ENCODE measurements around the gene LIF. TPM values are rescaled to one million over a fixed set of nuclear protein-coding genes. Genes with fewer than 3 reads are reported as not detected.

The LIF gene
- total RNA-seq, 1 experiment from 2014 or later, result 73.5 TPM

DNA sequence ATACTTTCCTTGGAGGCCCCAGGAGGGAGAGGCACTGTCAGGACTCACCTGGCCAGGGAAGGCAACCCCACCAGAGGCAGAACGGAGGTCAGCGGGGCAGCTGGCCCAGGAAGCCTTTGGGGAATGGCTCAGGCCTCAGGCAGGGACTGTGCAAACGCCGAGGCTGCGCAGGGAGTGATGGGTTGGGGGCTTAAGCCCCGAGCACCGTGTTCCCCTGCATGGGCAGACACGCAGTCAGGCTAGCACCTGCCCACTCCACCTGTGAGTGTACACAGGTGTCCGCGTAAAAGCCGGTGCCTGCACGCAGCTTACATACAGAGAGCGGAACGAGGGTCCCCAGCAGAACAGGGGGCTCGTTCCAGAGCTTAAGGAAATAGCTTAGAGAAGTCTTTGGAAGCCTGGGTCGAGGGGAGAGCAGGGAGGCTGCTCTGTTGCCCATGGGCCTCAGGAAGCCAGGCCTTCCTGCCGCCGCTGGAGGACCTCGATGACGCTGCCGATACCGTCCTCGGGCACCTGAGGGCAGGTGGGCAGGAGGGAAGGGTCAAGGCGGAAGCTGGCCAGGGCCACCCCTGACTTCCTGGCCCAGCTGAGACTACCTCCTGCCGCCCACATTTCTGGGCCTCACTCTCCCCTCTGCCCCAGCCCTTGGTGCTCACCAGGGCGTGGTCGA, 38.8 kb upstream of the LIF start:
- DNase-seq (ENCODE audit: extremely low read depth, low read depth), result no peak

DNA sequence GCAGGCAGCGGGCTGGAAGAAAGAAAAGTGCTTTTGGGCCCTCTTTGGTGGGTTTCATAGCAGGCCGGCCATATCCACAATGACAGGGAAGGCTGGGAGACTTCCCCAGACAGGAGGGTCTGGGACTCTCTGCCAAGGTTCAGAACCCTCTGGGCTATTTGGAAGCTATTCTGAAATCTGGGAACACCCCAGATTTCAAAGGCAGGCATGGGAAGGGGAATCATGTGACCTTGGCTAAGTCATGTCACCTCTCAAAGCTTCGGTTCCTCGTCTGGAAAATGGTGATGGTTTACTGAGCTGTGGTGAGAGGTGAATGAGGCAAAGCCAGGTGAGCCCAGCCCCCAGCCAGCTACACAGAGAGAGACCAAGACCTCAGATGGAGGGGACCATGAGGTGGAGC, 38.1 kb upstream of the LIF start:
- no peak for DNase-seq (ENCODE audit: extremely low read depth, low read depth)

DNA sequence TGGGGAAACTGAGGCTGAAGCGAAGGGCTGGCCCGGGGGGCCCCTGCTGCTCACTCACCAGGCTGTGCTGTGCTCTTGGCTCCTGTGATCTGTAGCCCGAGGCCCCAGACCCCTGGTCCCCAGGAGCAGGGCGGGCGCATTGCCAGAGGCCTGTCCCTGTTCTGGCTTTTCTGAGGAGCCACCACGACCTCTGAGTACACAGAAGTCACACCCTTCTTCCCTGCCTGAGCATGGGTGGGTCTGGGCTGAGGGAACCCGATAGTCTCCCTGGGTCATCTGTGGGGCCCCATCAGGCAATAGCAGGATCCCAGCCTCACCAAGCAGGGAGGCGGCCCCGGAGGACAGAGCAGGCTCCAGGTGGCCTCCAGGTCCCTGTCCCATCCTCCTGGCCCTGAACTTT, 37.6 kb upstream of the LIF start:
- DNase-seq (ENCODE audit: extremely low read depth, low read depth), result no peak

DNA sequence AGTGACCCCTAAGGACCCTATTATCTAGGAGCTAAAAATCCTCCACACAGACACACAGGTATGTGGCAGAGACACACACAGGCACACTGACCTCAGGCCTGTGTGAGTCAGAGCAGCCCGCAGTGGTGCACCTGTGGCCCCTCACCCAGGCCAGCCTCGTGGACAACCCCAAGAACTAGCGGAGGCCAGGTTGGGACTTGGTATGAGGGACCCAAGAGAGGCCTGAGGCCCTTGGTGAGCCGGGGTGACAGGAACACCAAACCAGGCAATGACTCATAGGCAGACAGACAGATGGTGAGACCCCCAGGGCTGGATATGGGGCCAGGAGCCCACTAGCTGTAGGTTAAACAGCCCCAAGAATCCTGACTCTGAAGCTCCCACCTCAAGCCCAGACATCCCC, 36.8 kb upstream of the LIF start:
- DNase-seq (ENCODE audit: extremely low read depth, low read depth), result no peak

DNA sequence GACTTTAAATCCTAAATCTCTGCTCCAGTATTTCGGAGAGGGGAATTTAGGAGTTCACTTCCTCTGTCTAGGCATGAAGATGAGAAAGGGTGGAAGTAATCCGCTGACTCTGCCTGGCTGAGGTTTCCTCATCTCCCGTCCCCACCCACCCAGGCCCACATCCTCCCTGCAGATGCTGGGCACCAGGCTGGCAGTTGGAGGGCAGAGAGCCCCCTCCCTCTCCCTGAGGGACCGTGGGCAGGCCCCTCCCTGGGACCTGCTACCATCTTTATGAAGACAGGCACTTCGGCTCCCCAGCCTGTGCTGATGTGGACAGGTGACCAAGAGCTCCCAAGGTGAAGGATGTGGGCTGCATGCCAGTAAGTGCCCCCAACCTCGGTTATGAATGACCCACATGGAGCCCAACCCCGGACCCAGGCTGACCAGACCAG, 36.1 kb upstream of the LIF start:
- DNase-seq (ENCODE audit: extremely low read depth, low read depth), result no peak

DNA sequence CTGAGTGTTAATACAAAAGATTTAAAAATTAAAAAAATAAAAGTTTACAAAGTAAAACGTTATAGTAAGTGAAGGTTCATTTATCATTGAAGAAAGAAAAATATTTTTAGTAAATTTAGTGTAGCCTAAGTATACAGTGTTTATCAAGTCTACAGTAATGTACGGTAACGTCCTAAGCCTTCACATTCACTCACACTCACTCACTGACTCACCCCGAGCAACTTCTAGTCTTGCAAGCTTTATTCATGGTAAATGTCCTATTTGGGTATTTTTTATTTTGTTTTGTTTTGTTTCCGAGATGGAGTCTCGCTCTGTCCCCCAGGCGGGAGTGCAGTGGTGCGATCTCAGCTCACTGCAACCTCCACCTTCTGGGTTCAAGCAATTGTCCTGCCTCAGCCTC, 33.9 kb upstream of the LIF start:
- no peak for DNase-seq (ENCODE audit: extremely low read depth, low read depth)

DNA sequence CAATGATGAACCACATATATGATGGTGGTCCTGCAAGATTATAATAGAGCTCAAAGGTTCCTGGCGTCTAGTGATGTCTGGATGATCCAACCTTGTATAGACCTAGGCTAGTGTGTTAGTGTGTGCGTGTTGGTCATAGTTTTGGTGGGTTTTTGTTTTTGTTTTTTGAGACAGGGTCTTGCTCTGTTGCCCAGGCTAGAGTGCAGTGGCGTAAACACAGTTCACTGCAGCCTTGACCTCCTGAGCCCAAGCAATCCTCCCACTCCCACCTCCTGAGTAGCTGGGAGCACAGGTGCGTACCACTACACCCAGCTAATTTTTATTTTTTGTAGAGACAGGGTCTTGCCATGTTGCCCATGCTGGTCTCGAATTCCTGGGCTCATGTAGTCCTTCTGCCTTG, 33.4 kb upstream of the LIF start:
- no peak for DNase-seq (ENCODE audit: extremely low read depth, low read depth)

DNA sequence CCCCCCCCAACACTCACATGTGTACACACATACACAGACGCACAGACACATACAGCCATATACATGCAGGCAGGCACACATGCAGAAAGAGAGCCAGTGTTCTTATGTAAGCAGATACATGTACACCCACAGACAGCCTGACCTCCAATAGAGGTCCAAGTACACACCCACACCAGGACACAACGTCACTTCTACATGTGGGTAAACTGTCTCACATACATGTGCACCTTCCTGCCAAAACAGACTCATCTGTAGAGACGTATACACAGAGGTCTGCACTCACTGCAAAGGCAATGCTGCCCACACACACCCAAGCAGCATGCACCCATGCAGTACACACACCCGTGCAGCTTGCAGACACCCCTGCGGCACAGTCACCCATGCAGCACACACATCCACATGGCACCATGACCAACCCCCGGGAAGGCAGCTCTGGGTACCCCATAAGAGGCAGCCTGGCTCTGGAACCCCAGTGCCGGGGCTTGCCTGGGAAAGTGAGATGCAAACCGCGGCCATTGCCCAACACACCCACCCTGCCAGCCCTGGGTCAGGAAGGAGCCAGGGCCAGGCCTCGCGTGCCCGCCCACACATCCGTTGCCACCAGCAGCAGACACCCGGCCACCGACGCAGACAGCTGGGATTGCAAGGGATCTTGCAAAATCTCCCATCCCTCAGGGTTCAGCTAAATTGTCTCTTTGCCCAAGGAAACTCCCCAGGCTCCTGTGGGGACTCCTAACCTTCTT, 32.7 kb upstream of the LIF start:
- no peak for DNase-seq (ENCODE audit: extremely low read depth, low read depth)

DNA sequence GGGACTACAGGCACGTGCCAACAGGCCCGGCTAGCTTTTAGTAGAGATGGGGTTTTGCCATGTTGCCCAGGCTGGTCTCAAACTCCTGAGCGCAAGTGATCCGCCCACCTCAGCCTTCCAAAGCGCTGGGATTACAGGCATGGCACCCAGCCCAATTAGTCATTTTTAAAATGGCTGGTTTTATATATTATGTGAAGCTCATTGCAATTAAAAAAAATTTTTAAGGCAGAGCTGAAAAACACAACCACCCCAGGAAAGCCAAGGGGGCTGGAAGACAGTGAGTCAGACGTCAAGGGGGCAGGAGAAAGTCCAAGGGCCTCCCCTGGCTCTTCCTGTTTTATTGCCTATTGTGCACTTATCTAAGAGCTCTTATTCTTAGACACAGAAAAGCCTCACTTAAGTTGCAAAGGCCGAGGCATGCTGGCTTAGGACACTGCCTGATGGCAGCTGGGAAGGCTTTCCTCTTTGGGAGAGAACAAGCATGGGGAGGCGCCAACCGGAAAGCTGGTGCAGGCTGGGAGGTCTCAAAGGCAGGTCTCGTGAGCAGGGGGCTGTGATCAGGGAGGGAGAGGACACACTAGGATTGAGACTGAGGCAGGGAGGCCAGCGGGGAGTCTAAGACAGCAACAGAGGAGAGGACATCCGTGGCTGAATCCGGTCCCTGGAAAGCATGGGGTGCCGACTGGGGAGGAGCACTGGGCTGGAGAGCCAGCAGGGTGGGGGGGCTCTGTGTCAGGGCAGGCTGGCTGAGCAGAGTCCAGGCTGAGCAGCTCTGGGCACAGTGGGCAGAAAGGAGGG, 31.2 kb upstream of the LIF start:
- DNase-seq (ENCODE audit: extremely low read depth, low read depth), result no peak

DNA sequence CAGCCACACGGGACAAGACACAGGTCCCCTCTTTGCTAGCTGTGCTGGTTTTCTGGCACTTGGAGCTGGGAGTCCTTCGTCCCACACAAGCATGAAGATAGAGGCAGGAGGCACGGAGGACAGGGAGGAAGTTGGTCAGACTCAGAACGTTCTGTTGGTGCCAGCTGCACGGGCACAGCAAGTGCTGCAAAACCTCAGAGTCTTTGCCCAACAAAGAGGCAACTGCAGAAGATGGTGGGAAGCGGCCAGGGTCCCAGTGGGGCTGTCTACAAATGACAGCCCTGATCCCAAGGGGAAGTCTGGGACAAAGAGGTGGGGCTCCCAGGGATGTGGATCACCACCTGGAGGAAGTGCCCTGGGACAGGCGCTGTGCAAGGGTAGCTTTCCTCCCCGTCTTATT, 29.5 kb upstream of the LIF start:
- no peak for DNase-seq (ENCODE audit: extremely low read depth, low read depth)

DNA sequence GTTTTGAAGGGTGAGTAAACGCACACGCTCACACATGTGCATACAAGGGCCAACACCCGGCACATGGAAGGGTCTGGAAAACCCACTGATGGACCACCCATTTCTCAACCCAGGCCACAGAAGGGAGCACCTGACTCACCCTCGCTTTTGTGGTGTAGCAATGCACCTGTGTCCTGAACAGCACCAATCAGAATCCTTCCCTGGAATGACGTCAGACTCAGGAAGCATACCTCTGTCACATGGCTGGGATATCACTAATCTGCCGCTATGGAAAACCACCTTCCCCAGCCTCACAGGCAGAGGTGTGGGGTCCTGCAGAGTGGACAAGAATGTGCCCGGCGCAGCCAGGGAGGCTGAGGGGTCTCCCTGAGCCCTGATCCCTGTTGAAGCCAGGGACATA, 29.1 kb upstream of the LIF start:
- DNase-seq (ENCODE audit: extremely low read depth, low read depth), result no peak

DNA sequence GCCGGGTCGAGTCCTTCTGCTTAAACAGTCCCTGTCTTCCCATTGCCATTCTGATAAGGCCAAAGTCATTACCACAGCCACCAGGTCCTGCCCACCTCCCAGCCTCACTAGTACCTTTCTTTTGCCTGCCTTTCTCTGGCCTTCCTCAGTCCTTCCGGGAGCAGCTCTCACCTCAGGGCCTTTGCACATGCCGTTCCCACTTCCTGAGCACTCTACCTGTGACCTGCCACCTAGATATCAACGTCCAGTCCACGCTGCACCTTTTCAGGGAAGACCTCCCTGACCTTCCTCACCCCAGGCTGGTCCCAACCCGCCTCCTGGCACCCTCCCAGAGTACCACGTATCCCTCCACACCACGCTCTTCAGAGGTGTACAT, 27.9 kb upstream of the LIF start:
- no peak for DNase-seq (ENCODE audit: extremely low read depth, low read depth)

DNA sequence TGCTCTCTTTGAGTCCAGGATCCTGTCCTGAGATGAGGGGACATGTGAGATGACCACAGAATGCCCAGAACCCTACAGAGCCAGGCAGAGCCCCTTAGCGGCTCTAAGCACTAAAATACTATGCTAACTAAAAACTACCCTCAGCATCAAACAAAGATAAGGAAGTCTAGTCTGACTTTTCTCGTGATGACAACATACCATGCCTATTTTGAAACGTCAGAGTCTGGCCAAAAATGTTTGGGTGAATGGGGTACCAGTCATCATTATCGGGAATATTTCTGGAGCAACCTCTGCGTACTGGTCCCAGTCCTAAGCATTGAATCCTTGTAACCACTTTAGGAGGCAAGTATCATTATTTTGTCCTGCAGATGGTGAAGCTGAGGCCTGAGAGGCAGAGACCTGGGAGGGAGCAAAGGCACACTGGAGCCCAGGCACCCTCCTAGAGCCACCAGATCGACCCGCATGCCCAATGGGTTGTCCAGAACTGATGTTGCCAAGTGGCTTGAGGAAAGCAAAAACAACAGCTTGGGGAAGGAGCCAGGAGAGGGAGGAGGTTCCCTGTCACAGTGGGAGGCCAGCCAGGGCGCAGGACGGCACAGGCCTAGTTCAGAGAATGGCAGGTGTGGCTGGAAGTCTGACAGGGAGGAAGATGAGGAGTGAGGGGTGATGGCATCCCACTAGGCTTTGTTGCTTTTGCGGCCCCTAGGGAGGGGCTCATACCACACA, 27.3 kb upstream of the LIF start:
- DNase-seq (ENCODE audit: extremely low read depth, low read depth), result no peak

DNA sequence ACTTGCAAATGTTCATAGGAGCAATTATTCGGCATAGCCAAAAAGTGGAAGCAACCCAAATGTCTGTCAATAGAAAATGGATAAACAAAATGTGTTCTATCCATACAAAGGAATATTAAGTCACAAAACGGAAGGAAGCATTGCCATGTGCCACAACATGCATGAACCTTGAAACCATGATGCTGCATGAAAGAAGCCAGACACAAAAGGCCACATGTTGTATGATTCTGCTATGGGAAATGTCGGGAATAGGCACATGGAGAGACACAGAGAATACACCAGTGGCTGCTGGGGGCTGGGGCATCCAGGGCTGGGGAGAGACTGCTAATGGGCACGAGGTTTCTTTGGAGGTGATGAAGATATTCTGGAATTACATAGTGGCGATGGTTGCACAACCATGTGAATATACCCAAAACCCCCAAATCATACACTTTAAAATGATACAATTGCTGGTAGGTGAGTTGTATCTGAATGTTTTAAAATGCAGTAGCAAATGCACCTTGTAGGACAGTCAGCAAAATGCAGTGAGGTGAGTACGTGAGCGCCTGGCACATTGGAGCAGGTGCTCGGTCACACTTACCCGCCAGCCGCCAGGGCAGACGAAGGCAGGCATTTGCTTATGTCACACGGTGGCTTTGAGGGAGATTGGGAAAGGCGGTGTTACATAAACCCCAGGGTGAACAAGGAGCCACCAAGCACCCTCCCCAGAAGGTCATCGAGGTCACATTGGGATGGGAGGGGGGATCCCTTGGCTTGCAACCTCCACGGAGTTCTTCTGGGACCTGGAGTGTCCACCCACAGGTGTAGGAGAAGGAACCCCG, 26.4 kb upstream of the LIF start:
- DNase-seq (ENCODE audit: extremely low read depth, low read depth), result no peak

DNA sequence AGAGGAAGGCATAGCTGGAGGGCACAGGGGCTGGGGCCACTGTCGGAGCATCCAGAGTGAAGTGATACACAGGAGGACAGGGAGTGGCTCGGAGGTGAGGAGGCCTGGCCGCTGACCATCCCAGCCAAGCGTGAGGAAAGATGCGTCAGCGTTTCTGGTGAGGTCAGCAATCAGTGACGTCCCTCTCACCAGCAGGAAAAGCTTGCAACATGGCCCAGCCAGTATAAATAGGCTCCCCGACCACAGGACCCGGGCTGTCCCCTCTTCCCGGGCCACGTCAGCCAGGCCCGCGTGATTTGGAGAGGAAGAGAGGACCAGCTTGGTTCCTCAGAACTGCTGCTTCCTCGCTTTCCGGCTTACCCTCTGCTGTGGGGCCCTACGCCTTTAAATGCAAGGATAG, 24.3 kb upstream of the LIF start:
- no peak for DNase-seq (ENCODE audit: extremely low read depth, low read depth)

DNA sequence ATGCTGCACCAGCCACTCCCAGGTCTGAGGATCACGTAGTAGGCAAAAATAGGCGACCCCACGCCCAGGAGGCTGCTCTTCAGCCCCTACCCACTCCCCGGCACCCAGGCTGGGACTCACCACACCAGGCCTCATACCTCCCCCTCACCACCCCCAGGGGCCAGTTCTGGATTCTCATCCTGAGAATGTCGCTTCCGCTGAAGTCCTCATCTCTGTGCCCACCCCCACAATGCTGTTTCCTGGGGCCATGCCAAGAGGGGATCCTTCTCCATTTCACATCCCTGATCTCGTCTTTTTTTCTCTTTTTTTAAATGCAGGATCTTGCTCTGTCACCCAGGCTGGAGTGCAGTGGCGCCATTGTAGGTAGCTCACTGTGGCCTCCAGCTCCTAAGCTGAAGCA, 21.8 kb upstream of the LIF start:
- no peak for DNase-seq (ENCODE audit: extremely low read depth, low read depth)

DNA sequence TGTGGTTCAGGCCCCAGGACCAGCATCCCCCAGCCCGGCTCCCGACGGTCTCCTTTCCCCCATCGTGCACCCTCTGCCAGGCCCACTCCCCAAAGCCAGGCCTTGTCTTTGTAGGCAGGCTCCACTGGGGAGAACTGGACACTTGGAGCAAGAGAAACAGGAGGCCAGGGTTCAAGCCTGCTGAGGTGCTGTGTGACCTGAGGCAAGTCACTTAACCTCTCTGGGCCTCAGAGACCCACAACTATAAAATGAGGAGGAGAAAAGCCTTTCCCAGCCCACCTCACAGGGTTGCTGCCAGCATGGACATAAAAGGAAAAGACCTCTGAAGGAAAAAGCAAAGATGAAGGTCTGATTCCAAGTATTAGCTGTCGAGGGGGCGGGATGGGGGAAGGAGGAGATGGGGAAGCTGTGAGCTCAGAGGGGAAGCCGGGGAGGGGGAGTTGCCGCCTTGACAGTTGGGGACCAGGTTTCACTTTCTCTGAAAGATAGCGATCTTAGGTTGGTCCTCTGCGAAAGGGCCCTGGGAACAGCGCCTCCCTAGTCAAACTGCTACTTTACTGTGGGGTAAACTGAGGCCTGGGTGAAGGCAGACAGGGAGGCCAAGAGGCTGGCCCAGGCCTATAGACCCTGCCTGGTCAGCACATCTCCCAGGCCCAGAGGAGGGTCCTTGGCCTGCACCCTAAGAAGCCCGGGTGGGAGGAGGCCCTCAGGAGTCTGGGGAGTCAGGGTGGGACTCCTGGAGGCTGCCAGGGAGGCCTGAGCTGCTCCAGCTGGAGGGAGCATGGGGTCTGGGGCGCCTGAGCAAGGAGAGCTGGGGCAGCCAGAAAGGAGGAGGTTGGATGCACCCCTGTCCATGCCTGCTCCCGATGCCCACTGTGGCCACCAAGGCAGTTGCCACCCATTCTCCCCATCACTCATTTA, 21.1 kb upstream of the LIF start:
- no peak for DNase-seq (ENCODE audit: extremely low read depth, low read depth)

DNA sequence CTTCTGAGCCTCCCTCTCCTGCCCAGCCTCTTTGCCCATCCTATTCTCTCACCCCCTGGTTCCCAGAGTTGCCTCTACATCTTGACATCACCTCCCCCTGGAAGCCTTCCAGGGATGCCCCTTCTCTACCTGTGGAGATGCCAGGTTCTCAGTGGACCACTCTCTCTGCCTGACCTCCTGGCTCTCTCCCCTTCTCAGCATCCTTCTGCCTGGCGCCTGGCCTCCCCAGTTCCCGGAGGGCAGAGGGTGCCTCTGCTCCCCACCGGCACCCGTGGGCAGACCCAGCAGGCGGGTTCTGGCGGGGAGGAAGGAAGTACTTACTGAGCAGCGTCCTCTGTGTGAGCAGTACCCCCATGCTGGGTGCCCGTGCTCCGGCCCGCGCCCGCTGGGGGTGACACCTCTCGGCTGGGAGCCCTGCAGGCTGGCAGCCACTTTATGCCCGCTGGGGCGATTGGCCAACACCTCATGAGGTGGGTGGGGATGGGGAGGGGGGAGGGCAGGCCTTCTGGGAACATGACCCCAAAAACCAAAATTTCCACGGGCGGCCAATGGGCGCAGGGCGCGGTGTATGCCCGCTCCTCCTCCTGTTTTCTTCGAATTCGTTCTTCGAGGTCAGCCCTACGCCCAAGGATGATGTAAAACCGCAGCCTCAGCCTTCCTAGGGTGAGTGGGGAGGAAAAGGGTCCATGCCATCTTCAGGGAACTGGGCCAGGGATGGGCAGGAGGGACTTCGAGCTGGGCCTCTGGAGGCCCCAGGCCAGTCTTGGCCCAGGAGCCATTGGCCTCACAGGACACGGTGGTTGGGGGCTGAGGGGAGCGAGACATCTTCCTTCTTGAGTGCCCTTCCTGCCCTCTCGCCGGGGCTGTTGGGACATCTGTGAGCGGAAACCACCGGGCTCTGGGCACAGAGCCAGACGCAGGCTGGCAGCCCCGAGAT, 20.2 kb upstream of the LIF start, which contains the start of gene OSM:
Gene OSM (minus strand): TSS at position 407 of the 937 bp plus-strand sequence. CDS start 52 bp downstream, at position 355.
- no peak for DNase-seq (ENCODE audit: extremely low read depth, low read depth)
